ENCODE results near the gene BICC1. TPM values are rescaled to one million over a fixed set of nuclear protein-coding genes. Genes with fewer than 3 reads are reported as not detected.

The BICC1 gene
- total RNA-seq, 4 donors from 2014 or later, result 9.3 to 20.8 (median 12.5) TPM

GRCh38 chr10:58833771-58834561 is 321.3 kb downstream of the BICC1 start:
- no peaks in the 10 kb centered on the region for H3K36me3 ChIP-seq
- WGBS, 2 donors, result 35 to 40% methylated on average over 5 of the region's 5 CpGs
- intact Hi-C loops (cut with DNase I), result no loop called here
- peaks cover 14 to 17% of the 10 kb centered on the region in 2 donors for H3K4me1 ChIP-seq
- peak overlapping the region; percentile 72 to 88 (median 85) for H3K27ac ChIP-seq
- H3K4me3 ChIP-seq (replicated peaks in 1 of 3), result no peak overlapping the region
- no peak for DNase-seq
- no peaks in the 10 kb centered on the region for H3K9me3 ChIP-seq
- TF ChIP-seq POLR2A (IDR thresholded peaks at IDR 0.05), result no peak
- TF ChIP-seq, protein P1, sequence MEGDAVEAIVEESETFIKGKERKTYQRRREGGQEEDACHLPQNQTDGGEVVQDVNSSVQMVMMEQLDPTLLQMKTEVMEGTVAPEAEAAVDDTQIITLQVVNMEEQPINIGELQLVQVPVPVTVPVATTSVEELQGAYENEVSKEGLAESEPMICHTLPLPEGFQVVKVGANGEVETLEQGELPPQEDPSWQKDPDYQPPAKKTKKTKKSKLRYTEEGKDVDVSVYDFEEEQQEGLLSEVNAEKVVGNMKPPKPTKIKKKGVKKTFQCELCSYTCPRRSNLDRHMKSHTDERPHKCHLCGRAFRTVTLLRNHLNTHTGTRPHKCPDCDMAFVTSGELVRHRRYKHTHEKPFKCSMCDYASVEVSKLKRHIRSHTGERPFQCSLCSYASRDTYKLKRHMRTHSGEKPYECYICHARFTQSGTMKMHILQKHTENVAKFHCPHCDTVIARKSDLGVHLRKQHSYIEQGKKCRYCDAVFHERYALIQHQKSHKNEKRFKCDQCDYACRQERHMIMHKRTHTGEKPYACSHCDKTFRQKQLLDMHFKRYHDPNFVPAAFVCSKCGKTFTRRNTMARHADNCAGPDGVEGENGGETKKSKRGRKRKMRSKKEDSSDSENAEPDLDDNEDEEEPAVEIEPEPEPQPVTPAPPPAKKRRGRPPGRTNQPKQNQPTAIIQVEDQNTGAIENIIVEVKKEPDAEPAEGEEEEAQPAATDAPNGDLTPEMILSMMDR (IDR thresholded peaks at IDR 0.05), result no peak
- H3K27me3 ChIP-seq, result no peaks in the 10 kb centered on the region

DNA sequence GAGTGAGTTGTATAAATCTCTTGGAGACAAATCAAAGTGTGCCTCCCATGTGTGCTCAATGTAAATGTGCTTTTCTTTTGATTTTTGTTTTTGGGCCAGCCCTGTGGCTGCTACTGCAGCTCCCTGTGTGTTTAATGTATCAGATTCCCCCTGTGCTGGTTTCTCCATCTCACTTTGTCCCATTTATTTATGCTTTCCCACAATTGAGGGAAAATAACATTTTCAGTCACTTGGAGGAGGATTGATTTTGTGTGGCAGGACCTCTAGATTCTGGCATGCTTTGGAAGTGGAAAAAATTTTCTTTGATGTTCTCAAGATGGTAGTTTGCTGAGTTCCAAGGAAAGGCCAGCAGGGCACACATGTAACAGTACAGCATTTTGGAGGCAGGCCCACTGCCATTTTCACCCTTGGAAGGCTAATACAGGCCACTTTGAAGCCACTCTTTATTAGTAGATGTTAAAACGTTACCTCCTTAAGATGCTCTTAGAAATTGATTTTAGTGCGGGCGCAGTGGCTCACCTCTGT is 323.6 kb downstream of the BICC1 start:
- intact Hi-C loops (cut with DNase I), result no loop called here
- Histone ChIP-seq H3K36me3 (no peaks in the 10 kb centered on the region), H3K9me3 (no peaks in the 10 kb centered on the region), H3K4me1 (peaks cover 14 to 17% of the 10 kb centered on the region in 2 donors), H3K27ac (no peak overlapping the region), H3K27me3 (no peaks in the 10 kb centered on the region), H3K4me3 (replicated peaks in 1 of 3) (no peak overlapping the region)
- WGBS, 2 donors, result 92 to 94% methylated on average over 3 of the region's 3 CpGs
- DNase-seq, result no peak
- TF ChIP-seq POLR2A (IDR thresholded peaks at IDR 0.05), result no peak
- TF ChIP-seq, protein P1 (IDR thresholded peaks at IDR 0.05), result no peak

DNA sequence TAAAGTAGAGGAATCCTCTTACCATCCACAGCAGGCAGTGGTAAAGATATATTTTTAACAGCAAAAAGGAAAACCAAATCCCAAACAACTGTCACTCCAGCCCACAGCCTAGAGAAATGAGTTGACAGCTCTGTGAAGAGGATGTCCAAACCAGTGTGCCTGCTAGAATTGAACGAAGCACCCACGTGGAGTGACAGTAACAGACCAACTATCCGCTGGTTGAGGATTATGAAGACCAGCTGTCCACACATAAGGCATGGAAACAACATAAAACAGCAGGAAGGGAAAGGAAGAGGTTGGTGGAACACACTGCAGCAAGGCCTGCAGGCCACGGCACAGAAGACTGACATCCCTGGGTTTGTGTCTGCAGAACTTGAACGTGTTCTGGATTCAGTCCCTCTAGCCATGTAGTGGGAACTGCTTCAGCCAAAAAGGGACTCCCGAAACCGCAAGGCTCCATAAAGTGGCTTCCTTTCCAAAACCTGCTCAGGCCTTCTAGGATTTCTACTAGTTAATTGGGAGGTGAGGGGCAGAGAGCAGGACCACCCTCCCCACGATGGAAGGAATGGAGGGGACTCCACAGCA is 324.4 kb downstream of the BICC1 start:
- Histone ChIP-seq H3K27ac (no peak overlapping the region), H3K4me3 (replicated peaks in 1 of 3) (no peak overlapping the region), H3K9me3 (no peaks in the 10 kb centered on the region), H3K4me1 (peaks cover 14 to 17% of the 10 kb centered on the region in 2 donors), H3K36me3 (no peaks in the 10 kb centered on the region), H3K27me3 (no peaks in the 10 kb centered on the region)
- no peak for DNase-seq
- intact Hi-C loops (cut with DNase I), result no loop called here
- 88 to 93% methylated on average over 8 of the region's 8 CpGs for WGBS, 2 donors
- no peak for TF ChIP-seq POLR2A (IDR thresholded peaks at IDR 0.05)
- TF ChIP-seq, protein P1 (IDR thresholded peaks at IDR 0.05), result no peak

DNA sequence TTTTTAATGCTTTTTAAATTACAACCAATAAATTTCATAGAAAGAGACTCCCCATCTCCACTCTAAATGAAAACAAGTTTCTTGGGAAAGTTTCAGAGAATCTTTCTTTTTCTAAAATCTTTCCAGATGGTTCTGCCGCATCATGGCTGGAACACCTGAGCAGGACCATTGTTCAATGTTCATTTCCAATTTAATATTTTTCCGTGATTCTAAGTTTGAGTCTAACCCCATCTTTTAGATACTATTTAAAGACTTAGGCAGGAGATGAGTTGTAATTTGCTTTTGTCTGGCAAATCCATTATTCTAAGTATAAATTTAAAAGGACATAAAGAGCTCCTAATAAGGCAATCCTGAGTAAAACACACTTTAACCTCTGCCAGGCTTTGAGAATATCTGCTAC is 325.2 kb downstream of the BICC1 start:
- intact Hi-C loops (cut with DNase I), result no loop called here
- no peak for DNase-seq
- 97% methylated on average over 2 of the region's 2 CpGs for WGBS, 2 donors

More for the DNA sequence above, 325.2 kb downstream of the BICC1 start:
- no peaks in the 10 kb centered on the region for H3K9me3 ChIP-seq
- no peak overlapping the region for H3K27ac ChIP-seq
- H3K36me3 ChIP-seq, result no peaks in the 10 kb centered on the region
- H3K27me3 ChIP-seq, result no peaks in the 10 kb centered on the region
- TF ChIP-seq, protein P1 (IDR thresholded peaks at IDR 0.05), result no peak
- no peak for TF ChIP-seq POLR2A (IDR thresholded peaks at IDR 0.05)
- H3K4me1 ChIP-seq, result peaks cover 14 to 17% of the 10 kb centered on the region in 2 donors
- H3K4me3 ChIP-seq (replicated peaks in 1 of 3), result no peak overlapping the region

Data from thyroid gland (tissue), 4 donors.